HCT116 (cell line): ENCODE measurements around the gene CREBRF. TPM values are rescaled to one million over a fixed set of nuclear protein-coding genes. Genes with fewer than 3 reads are reported as not detected.

Source experiments
- ATAC-seq: fragments of 200-7000 bp; cut with Tn5 transposase; 2 replicates; pipeline ENCODE4 v1.9.1; 2020; ENCODE audit warnings: mild to moderate bottlenecking, moderate library complexity
- BruUV-seq: library from RNA; stranded (reverse); fragments of 400-500 nt; replicated peaks from 2 replicates; lab custom pipeline; 2021; lab: Mats Ljungman, UMichigan
- CTCF ChIA-PET: fragments of 300-600 bp; sonication (Branson Sonifier 250); formaldehyde crosslinking; loops from one replicate; lab custom pipeline; 2021; ENCODE audit warnings: antibody characterized with exemption; lab: Charles Lee
- POLR2A ChIA-PET: fragments of 300-600, 350-600 bp; sonication (Branson Sonifier 250); formaldehyde crosslinking; loops from one replicate; lab custom pipeline; 2021; ENCODE audit warnings: antibody characterized with exemption; lab: Charles Lee
- RAD21 ChIA-PET, 2 experiments: fragments of 300-600 bp; sonication (Branson Sonifier 250); formaldehyde crosslinking; loops; one replicate each; lab custom pipeline; 2023; ENCODE audit warnings: low total read pairs in 2 of 2; ENCODE audit not compliant: uncharacterized antibody in 2 of 2, unreplicated experiment in 2 of 2, low non-redundant PET in 1 of 2; lab: Charles Lee
- DNase-seq: peaks from one replicate; pipeline ENCODE4 v3.0.0-alpha.2; 2010; ENCODE audit warnings: low read depth, low spot score
- H2AFZ ChIP-seq: fragments of 200-600 bp; shearing (Covaris generic), sonication (generic); 2 replicates; pipeline ENCODE4 v1.6.1; 2017; ENCODE audit warnings: low read depth, mixed run types, mixed read lengths, antibody characterized with exemption, low read length; ENCODE audit not compliant: poor library complexity, severe bottlenecking
- H3K27ac ChIP-seq: 2 replicates; pipeline ENCODE4 v1.5.1; 2012; ENCODE audit warnings: low read depth, low read length
- H3K27me3 ChIP-seq: fragments of 200-600 bp; sonication (generic); 2 replicates; pipeline ENCODE4 v1.6.1; 2016; ENCODE audit warnings: mixed run types, low read length, mixed read lengths; ENCODE audit not compliant: insufficient read depth
- H3K36me3 ChIP-seq, 2 experiments: fragments of 200-500 bp in 1 of 2; fragments of 200-600 bp in 1 of 2; sonication (Bioruptor generic) in 1 of 2; sonication (generic) in 1 of 2; 2 replicates each; pipeline versions ENCODE4 v1.5.1 to v1.6.1; 2014 to 2016; ENCODE audit warnings: low read length in 2 of 2, inconsistent platforms in 1 of 2, mixed read lengths in 1 of 2, mixed run types in 1 of 2; ENCODE audit not compliant: insufficient read depth in 2 of 2, control insufficient read depth in 1 of 2
- H3K4me1 ChIP-seq, 2 experiments: fragments of 200-600 bp in 1 of 2; sonication (generic) in 1 of 2; 2 replicates each; pipeline versions ENCODE4 v1.5.1 to v1.6.1; 2012 to 2017; ENCODE audit warnings: low read length in 2 of 2, inconsistent platforms in 1 of 2, mild to moderate bottlenecking in 1 of 2, mixed read lengths in 1 of 2, mixed run types in 1 of 2, moderate library complexity in 1 of 2; ENCODE audit not compliant: insufficient read depth in 2 of 2, control insufficient read depth in 1 of 2
- H3K4me2 ChIP-seq: fragments of 200-600 bp; sonication (generic); 2 replicates; pipeline ENCODE4 v1.6.1; 2017; ENCODE audit warnings: mixed run types, low read length, mixed read lengths
- H3K4me3 ChIP-seq, 2 experiments: fragments of 200-600 bp in 1 of 2; sonication (generic) in 1 of 2; replicated peaks in 1 of 2; 2 replicates each; pipeline ENCODE4 v1.5.1; 2011 to 2016; ENCODE audit warnings: low read length in 2 of 2, control low read depth in 1 of 2, low read depth in 1 of 2, mild to moderate bottlenecking in 1 of 2, mixed read lengths in 1 of 2, mixed run types in 1 of 2
- H3K79me2 ChIP-seq: fragments of 200-600 bp; sonication (generic); 2 replicates; pipeline ENCODE4 v1.6.1; 2017; ENCODE audit warnings: mild to moderate bottlenecking, mixed run types, low read length, moderate library complexity, mixed read lengths; ENCODE audit not compliant: insufficient read depth
- H3K9ac ChIP-seq: fragments of 200-600 bp; sonication (generic); 2 replicates; pipeline ENCODE4 v1.6.1; 2016; ENCODE audit warnings: low read length, mixed read lengths
- H3K9me2 ChIP-seq: fragments of 200-600 bp; sonication (generic), shearing (Covaris generic); 2 replicates; pipeline ENCODE4 v1.6.1; 2017; ENCODE audit warnings: mixed run types, mild to moderate bottlenecking, moderate library complexity; ENCODE audit not compliant: insufficient read depth
- H3K9me3 ChIP-seq, 2 experiments: fragments of 200-500 bp in 1 of 2; fragments of 200-600 bp in 1 of 2; sonication (Bioruptor generic) in 1 of 2; sonication (generic) in 1 of 2; 2 replicates each; pipeline ENCODE4 v1.6.1; 2014 to 2017; ENCODE audit warnings: low read length in 2 of 2, mixed read lengths in 2 of 2, inconsistent platforms in 1 of 2, low read depth in 1 of 2, mild to moderate bottlenecking in 1 of 2, mixed run types in 1 of 2, moderate library complexity in 1 of 2; ENCODE audit not compliant: control insufficient read depth in 1 of 2, insufficient read depth in 1 of 2
- H4K20me1 ChIP-seq: fragments of 200-600 bp; sonication (generic), shearing (Covaris generic); 2 replicates; pipeline ENCODE4 v1.6.1; 2017; ENCODE audit warnings: mixed run types, mild to moderate bottlenecking, moderate library complexity; ENCODE audit not compliant: insufficient read depth
- ATF3 ChIP-seq: IDR thresholded peaks from 2 replicates; pipeline ENCODE4 v1.6.1; 2012
- CBX3 ChIP-seq: IDR thresholded peaks from 2 replicates; pipeline ENCODE4 v1.6.1; 2012; ENCODE audit warnings: low read depth
- CEBPB ChIP-seq: IDR thresholded peaks from 2 replicates; pipeline ENCODE4 v1.6.1; 2012; ENCODE audit warnings: low read depth
- CTCF ChIP-seq, 3 experiments: fragments of 200-600 bp in 1 of 3; sonication (generic) in 1 of 3; IDR thresholded peaks in 2 of 3; conservative IDR thresholded peaks in 1 of 3; 2 replicates each; pipeline ENCODE4 v1.5.1; 2012 to 2017; ENCODE audit warnings: low read depth in 2 of 3, low read length in 2 of 3, antibody characterized with exemption in 1 of 3, borderline replicate concordance in 1 of 3, control low read depth in 1 of 3, mild to moderate bottlenecking in 1 of 3, mixed read lengths in 1 of 3, mixed run types in 1 of 3, moderate library complexity in 1 of 3; ENCODE audit not compliant: insufficient read depth in 1 of 3
- ELF1 ChIP-seq: IDR thresholded peaks from 2 replicates; pipeline ENCODE4 v1.6.1; 2012; ENCODE audit warnings: low read depth, borderline replicate concordance
- EZH2 ChIP-seq: fragments of 200-600 bp; sonication (generic); IDR thresholded peaks from 2 replicates; pipeline ENCODE4 v1.6.1; 2017; ENCODE audit warnings: antibody characterized with exemption, mixed run types
- EZH2phosphoT487 ChIP-seq: fragments of 200-600 bp; IDR thresholded peaks from 2 replicates; pipeline ENCODE4 v1.6.1; 2018; ENCODE audit warnings: antibody characterized with exemption, borderline replicate concordance
- FOSL1 ChIP-seq: IDR thresholded peaks from 2 replicates; pipeline ENCODE4 v1.6.1; 2012; ENCODE audit warnings: low read depth
- JUND ChIP-seq: IDR thresholded peaks from 2 replicates; pipeline ENCODE4 v1.6.1; 2012
- POLR2A ChIP-seq: IDR thresholded peaks from 2 replicates; pipeline ENCODE4 v1.7.0; 2011; ENCODE audit warnings: borderline replicate concordance; ENCODE audit not compliant: insufficient read depth, insufficient read length; ENCODE audit errors: extremely low read depth
- POLR2AphosphoS5 ChIP-seq: IDR thresholded peaks from 2 replicates; pipeline ENCODE4 v1.6.1; 2011; ENCODE audit warnings: mild to moderate bottlenecking, low read depth, low read length, moderate library complexity
- RAD21 ChIP-seq: IDR thresholded peaks from 2 replicates; pipeline ENCODE4 v1.6.1; 2012; ENCODE audit warnings: low read depth, mild to moderate bottlenecking
- TCF7L2 ChIP-seq: IDR thresholded peaks from 2 replicates; pipeline ENCODE4 v1.7.0; 2011; ENCODE audit warnings: borderline replicate concordance, inconsistent platforms; ENCODE audit not compliant: insufficient read depth, insufficient read length; ENCODE audit errors: extremely low read depth
- YY1 ChIP-seq: IDR thresholded peaks from 2 replicates; pipeline ENCODE4 v1.6.1; 2011; ENCODE audit warnings: low read length, low read depth, moderate library complexity, mild to moderate bottlenecking; ENCODE audit not compliant: insufficient replicate concordance; ENCODE audit errors: extremely low read depth
- ZBTB33 ChIP-seq: IDR thresholded peaks from 2 replicates; pipeline ENCODE4 v1.6.1; 2011; ENCODE audit warnings: mild to moderate bottlenecking, low read length, moderate library complexity; ENCODE audit not compliant: insufficient replicate concordance; ENCODE audit errors: extremely low read depth
- ZFX ChIP-seq: fragments of 450-650 bp; IDR thresholded peaks from 2 replicates; pipeline ENCODE4 v1.6.1; 2017
- intact Hi-C: fragments of 100-400 bp; cut with micrococcal nuclease; formaldehyde crosslinking; loops from 2 replicates; pipeline ENCODE4 v1.10.0; 2022
- total RNA-seq: library from RNA; stranded (reverse); gene quantifications from one replicate; pipeline ENCODE4 v1.2.1, GENCODE V29; 2021; ENCODE audit not compliant: unreplicated experiment
- TF ChIP-seq, protein P1 (sequence below): IDR thresholded peaks from 2 replicates; pipeline ENCODE4 v1.6.1; 2012

CREBRF gene
- total RNA-seq, 1 experiment from 2014 or later = 7.7 TPM

GRCh38 chr5:173175523-173175922, 119.4 kb downstream of the CREBRF start:
- Histone ChIP-seq H3K36me3 (no peaks in the 10 kb centered on the region), H4K20me1 (no peaks in the 10 kb centered on the region), H3K9me3 (no peaks in the 10 kb centered on the region), H3K27ac (no peak overlapping the region), H3K4me2 (no peak overlapping the region), H3K9me2 (no peaks in the 10 kb centered on the region), H3K4me3 (no peak overlapping the region), H3K9ac (no peak overlapping the region), H3K27me3 (no peaks in the 10 kb centered on the region), H2AFZ (no peak overlapping the region), H3K4me1 (peaks cover 0 to 6% of the 10 kb centered on the region in 2 experiments; a peak in 1 of 4 replicates), H3K79me2 (no peaks in the 10 kb centered on the region)
- RAD21 ChIA-PET = no interaction called here
- POLR2A ChIA-PET = no interaction called here
- DNase-seq = no peak
- TF ChIP-seq ATF3 (no peak), ZFX (no peak), FOSL1 (no peak), EZH2phosphoT487 (no peak), CTCF (IDR thresholded peaks at IDR 0.05 in 2 of 3, conservative IDR thresholded peaks at IDR 0.05 in 1 of 3; ENCODE audit: borderline replicate concordance in 1 of 3, insufficient read depth in 1 of 3, low read depth in 2 of 3, low read length in 2 of 3) (no peak), RAD21 (no peak), ELF1 (no peak)
- no TSS peak for BruUV-seq
- intact Hi-C loops = no loop called here
- no peak for ATAC-seq
- CTCF ChIA-PET = no interaction called here

GRCh38 chr5:173178369-173178910, 122.3 kb downstream of the CREBRF start:
- ChIA-PET RAD21 (no interaction called here), POLR2A (no interaction called here)
- no peak overlapping the region for H3K9ac ChIP-seq

More at GRCh38 chr5:173178369-173178910, 122.3 kb downstream of the CREBRF start:
- Histone ChIP-seq H4K20me1 (no peaks in the 10 kb centered on the region), H3K79me2 (no peaks in the 10 kb centered on the region), H3K9me3 (no peaks in the 10 kb centered on the region), H3K27me3 (no peaks in the 10 kb centered on the region), H3K27ac (no peak overlapping the region), H2AFZ (no peak overlapping the region), H3K4me2 (no peak overlapping the region), H3K36me3 (no peaks in the 10 kb centered on the region), H3K4me3 (no peak overlapping the region), H3K9me2 (no peaks in the 10 kb centered on the region), H3K4me1 (peaks cover 0 to 7% of the 10 kb centered on the region in 2 experiments; a peak in 1 of 4 replicates)
- CTCF ChIA-PET = no interaction called here
- intact Hi-C loops = no loop called here
- no peak for ATAC-seq
- DNase-seq = no peak
- TF ChIP-seq FOSL1 (no peak), POLR2AphosphoS5 (no peak), YY1 (no peak), POLR2A (no peak), ZBTB33 (no peak), TCF7L2 (no peak), ELF1 (no peak), ZFX (no peak), CEBPB (no peak), CBX3 (no peak), JUND (no peak), EZH2 (no peak), RAD21 (no peak)
- TF ChIP-seq, protein P1, sequence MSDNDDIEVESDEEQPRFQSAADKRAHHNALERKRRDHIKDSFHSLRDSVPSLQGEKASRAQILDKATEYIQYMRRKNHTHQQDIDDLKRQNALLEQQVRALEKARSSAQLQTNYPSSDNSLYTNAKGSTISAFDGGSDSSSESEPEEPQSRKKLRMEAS = no peak
- no TSS peak for BruUV-seq
